GM21786 (cell line): ENCODE results near the gene SLC13A2.
"Not testable (repeated sequence)": the region's sequence is repeated elsewhere in the genome, so short reads cannot be mapped to it uniquely, and the experiment has no call there.

Experiments used
- ATAC-seq: cut with Tn5 transposase; IDR thresholded peaks from one replicate; pipeline ENCODE4 v1.9.1; 2021; ENCODE audit not compliant: unreplicated experiment

SLC13A2 gene

DNA sequence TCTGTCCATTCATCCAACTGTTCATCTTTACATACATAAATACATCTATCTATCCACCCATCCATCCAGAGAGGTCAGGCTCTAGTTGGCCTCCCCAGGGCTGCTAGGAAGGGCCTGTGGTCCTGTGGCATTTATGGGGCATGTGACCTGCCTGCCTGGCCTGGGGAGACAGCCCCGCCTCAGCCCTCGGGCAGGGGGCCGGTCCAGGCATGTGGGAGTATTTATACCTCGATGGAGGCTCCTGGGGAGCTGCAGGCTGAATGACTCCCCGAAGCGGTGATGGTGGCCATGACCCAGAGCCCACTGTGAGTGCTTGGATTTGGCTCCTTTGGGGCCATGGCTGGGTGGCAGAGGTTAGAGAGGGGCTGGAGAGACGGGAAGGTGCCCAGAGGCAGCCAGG lies 40.0 kb downstream of the SLC13A2 start:
- ATAC-seq: no peak

DNA sequence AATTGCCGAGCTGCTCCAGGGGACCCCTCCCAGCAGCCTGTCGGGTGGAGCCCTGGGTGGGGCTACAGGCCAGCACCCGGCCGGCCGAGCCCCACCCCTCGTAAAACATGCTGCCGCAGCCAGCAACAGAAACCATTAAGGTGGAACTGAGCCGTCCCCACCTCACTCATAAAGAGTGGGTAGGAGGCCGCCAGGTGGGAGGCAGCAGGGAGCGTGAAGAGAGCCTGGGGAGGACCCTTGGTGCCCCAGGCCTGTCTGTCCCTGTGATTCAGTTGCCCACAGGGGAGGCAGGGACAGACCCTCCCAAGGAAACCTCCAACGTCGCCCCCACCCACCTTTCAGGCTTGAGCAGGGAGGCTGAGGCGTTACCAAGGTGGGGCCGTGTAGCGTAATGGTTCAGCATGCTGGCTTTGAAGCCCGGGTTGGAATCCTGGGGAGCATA lies 41.1 kb downstream of the SLC13A2 start:
- no peak for ATAC-seq

DNA sequence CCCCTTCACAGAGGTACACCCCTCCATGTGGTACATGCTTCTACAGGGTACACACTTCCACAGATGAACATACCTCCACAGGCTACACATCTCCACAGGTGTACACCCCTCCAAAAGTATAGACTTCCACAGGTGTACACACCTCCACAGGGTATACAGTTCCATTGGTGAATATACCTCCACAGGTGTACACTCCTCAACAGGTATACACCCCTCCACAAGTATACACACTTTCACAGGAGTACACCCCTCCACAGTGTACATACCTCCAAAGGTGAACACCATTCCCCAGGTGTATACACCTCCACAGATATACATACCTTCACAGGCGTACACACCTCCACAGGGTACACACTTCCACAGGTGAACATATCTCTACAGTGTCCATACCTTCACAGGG lies 42.1 kb downstream of the SLC13A2 start:
- ATAC-seq: no peak

- no peak for ATAC-seq
Measured at GRCh38 chr17:28518132-28518531, 44.7 kb downstream of the SLC13A2 start.

- ATAC-seq: no peak
Measured at GRCh38 chr17:28518578-28518977, 45.1 kb downstream of the SLC13A2 start.

GRCh38 chr17:28519236-28519635 lies 45.8 kb downstream of the SLC13A2 start:
- no peak for ATAC-seq

- no peak for ATAC-seq
Measured at GRCh38 chr17:28520687-28521086, 47.2 kb downstream of the SLC13A2 start.

DNA sequence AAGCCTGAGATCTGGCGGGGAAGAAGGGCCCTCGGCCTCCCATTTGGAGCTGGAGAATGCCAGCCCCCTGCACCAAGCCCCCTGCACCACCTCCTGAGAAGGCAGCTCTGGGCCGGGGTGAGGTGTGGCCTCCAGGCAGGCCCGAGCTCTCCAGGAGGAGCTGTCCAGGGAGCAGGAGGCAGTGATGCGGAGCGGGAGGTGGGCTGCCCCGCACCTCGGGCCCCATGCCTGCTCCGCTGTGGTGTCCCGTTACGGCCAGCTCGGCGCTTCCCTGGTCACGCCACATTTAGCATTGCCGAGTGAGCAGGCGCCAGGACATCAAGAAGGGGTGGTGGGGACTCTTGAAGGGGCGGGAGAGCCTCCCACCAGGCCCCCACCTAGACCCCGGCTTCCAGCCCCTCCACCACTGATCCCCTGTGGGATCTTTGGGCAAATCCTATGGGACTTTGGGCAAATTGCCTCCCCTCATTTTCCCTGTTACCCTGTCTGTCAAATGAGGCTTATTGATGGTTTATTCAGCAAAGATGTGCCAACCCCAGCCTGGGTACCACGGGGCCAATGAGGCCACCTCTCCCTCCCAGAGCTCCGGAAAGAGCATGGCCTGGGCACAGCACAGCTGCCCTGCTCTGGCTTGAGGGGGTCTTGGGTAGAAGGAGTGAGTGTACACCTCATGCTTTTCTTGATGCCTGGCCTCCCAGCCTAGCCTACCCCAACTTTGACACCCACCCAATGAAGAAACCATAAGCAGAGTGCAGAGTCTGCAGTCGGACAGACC lies 48.1 kb downstream of the SLC13A2 start:
- ATAC-seq: no peak

DNA sequence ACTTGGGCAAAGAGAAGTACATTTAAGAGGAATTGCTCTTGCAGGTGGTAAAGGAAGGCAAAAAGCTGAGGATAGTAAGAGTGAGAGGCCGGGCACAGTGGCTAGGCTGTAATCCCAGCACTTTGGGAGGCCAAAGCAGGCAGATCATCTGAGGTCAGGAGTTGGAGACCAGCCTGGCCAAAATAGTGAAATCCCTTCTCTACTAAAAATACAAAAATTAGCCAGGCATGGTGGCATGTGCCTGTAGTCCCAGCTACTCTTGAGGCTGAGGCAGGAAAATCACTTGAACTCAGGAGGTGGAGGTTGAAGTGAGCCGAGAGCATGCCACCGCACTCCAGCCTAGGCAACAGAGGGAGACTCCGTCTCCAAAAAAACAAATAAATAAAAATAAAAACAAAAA lies 48.8 kb downstream of the SLC13A2 start:
- not testable (repeated sequence) for ATAC-seq

DNA sequence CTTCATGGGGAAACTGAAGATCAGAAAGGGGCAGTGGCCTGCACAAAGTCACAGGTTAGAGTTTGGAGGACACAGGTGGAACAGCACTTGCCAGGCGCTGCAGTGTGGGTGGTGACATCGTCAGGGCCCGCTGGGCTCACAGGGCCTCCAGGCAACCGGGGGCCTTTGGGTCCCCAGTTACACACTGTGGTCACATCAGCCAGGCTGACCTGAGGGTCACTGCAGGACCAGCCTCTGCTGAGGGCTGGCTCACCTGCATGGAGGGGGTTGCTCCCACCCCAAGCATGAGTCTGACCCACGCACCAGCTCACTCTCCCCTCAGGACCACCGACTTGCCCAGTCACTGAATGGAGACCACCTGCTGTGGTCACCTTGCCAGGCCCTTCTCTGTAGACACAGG lies 49.7 kb downstream of the SLC13A2 start:
- no peak for ATAC-seq

DNA sequence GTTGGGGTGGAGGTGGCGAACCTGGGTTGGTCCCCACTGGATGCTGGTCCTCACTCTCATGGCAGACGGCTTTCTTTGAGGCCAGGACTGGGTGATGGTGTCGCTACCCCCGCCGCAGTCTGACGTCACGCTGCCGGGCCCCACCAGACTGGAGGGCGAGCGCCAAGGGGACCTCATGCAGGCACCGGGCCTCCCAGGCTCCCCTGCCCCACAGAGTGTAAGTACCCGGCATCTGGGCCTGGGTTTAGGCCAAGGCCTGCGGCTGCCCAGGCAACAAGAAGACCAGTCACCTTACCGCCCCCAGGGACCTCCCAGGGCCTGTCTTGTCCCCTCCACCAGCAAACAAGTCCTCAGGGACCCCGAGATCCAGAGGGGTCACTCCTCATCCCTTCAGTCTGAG lies 50.4 kb downstream of the SLC13A2 start:
- ATAC-seq: no peak

DNA sequence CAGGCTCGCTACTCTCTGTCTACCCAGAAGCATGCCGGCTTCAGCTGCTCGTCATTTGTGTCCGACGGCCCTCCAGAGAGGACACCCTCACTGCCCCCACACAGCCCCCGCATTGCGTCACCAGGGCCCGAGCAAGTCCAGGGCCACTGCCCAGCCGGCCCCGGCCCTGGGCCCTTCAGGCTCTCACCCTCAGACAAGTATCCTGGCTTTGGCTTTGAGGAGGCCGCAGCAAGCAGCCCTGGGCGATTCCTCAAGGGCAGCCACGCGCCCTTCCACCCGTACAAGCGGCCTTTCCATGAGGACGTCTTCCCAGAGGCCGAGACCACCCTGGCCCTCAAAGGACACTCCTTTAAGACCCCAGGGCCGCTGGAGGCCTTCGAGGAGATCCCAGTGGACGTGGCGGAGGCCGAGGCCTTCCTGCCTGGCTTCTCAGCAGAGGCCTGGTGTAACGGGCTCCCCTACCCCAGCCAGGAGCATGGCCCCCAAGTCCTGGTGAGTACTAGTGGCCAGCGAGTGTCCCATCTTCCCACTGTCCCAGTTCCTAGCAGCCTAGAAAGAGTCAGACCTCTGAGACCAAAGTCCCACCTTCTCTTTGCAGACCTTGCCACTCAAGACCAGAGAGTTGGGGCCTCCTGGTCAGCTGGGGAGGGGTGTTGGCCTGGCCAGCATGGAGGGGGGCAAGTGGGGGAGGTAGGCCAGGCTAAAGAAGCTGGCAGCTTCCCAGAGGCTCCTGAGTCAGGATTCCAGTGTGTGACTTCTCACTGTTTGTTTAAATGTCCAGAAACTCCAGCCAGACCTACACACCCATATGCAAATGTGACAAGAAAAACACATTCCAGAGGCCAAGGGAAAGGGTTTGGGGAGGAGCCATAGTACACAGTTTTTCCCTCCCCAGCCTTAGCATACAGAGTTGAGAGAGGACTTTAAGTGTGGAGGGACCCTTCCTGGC lies 51.3 kb downstream of the SLC13A2 start:
- no peak for ATAC-seq

- ATAC-seq: no peak
Measured at GRCh38 chr17:28526381-28526780, 52.9 kb downstream of the SLC13A2 start.

DNA sequence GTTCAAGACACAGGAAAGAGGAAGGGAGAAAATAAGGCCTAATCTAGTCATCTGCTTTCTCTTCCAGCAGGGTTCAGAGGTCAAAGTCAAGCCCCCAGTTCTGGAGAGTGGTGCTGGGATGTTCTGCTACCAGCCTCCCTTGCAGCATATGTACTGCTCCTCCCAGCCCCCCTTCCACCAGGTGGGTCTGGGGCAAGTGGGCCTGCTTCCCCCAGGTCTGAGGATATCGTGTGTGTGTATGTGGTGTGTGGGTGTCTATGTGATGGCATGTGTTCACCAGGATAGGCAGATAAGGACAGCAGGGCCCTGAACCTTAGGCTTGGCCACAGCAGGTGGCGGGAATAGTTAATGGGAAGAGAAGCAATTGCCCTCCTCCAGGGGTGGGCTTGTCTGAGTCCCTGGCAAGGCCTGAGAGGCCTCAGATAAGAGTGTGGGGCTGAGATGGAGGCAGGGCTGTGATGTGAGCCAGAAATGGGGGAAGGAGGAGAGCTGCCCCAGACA lies 53.8 kb downstream of the SLC13A2 start:
- no peak for ATAC-seq

- ATAC-seq: no peak
Measured at GRCh38 chr17:28527859-28528258, 54.4 kb downstream of the SLC13A2 start.

DNA sequence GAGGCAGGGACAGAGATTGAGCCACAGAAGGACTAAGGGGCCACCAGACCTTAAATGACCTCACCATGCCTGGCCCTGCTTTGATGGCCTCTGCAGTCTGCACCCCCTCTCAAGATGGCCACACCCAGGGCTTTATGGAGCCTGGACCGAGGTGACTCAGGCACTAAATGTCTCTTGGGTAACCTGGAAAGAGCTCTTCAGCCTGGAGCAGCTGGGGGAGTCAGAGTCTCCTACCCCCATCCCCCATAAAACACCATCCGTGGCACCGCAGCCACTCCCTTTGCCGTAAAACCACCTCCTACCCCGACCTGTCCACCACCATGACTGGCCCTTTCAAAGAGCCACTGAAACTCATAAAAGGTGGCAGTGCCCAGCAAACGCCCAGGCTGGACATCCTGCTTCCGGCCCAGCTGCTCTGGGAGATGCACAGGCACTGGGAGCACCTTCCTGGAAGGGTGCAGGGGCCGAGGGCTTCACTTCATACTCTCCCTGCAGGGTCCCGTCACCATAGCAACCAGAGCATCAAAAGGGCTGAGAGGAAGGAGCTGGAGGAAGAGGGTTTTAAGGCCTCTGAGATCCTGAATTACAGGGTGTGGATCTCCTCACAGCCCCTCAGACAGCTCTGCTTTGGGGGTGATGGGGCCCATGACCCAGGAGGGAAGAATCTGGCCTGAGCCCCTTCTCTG lies 55.0 kb downstream of the SLC13A2 start:
- no peak for ATAC-seq

DNA sequence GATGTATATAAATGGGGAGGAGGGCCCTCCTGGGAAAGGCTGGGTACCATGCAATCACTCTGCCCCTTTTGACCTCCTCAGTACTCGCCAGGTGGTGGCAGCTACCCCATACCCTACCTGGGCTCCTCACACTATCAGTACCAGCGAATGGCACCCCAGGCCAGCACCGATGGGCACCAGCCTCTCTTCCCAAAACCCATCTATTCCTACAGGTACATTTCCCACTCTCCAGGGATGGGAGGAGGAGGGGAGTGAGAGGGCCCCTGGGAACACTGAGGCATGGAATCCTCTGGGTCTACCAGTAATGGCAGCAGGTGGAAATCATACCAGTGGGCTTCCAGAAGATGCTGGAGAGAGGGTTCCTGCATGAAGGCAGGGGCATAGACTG lies 55.6 kb downstream of the SLC13A2 start:
- no peak for ATAC-seq

DNA sequence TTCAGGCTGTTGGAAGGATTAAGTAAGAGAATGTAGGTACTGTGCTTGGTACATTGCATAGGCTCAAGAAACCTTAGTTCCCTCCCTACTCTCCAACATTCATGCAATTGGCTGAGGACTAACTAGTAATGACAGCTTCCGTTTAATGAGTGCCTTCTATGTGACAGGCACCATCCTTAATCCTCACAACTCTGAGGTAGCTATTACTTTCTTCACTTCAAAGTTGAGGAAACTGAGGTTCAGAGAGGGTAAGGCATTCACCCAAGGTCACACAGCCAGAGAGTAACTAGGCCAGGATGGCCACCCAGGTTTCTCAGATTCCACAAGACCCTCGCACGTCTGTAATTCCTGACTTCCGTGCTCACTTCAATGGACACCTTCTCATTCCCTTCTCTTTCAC lies 56.8 kb downstream of the SLC13A2 start:
- no peak for ATAC-seq

- ATAC-seq: no peak
Measured at GRCh38 chr17:28530926-28531325, 57.5 kb downstream of the SLC13A2 start.

DNA sequence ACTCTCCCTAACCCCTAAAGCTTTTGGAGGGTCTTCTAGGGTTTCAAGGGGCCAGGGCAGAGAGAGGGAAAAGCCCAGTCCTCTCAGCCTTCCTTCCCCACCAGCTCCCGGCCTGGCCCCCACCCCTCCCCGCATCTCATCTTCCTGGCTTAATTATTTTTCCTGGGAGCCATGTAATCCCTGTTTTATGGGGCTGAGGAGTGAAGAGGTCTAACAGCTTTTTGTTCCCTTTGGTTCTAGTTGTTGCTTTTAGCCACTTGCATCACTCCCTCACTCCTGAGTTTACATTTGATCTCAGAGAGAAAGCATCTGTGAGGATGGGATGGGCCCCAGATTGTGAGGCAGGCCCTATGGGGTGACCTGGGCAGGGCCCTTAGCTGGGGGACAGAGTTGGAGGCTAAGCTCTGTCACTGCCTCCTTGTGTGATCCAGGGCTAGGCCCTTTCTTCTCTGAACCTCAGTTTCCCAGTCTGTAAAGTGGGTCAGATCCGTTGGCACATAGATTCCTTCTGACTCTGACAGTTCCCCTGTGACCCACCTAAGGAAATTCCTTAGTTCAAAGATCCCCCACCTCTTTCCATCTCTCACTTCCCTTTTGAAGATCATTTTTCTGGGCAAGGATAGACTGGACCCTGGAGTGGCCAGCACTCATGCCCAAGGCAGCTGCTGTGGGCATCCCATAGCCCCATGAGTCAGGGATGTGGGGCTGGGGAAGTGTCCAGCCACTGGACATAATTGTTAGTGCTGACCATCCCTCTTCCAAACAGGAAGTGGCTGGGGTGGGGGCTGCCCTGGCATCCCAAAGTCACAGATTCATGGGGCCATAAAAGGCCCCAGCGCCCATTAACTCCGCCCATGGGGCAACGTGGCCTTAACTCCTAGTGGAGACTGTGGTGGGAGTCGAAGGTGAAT lies 58.9 kb downstream of the SLC13A2 start:
- ATAC-seq: no peak
